MM.1S (cell line): Measurements from ENCODE around the gene NPAT.
"Not testable (repeated sequence)": the region's sequence is repeated elsewhere in the genome, so short reads cannot be mapped to it uniquely, and the experiment has no call there.

Experiments
- DNase-seq: peaks from one replicate; pipeline ENCODE4 v3.0.0-alpha.2; 2015
- H2AFZ ChIP-seq: fragments of 300-600 bp; sonication (generic); 2 replicates; pipeline ENCODE4 v1.6.0; 2016; ENCODE audit warnings: antibody characterized with exemption, low read length
- H3F3A ChIP-seq: fragments of 300-600 bp; sonication (generic); 2 replicates; pipeline ENCODE4 v1.6.1; 2016; ENCODE audit warnings: mild to moderate bottlenecking, antibody characterized with exemption, low read length, moderate library complexity, mixed read lengths; ENCODE audit not compliant: insufficient read depth
- H3K27ac ChIP-seq: fragments of 300-600 bp; sonication (generic); 2 replicates; pipeline ENCODE4 v1.5.1; 2016; ENCODE audit warnings: mild to moderate bottlenecking, low read length
- H3K27me3 ChIP-seq: fragments of 300-600 bp; sonication (generic); replicated peaks from 2 replicates; pipeline ENCODE4 v1.6.0; 2016; ENCODE audit warnings: low read length; ENCODE audit not compliant: insufficient read depth
- H3K36me3 ChIP-seq: fragments of 300-600 bp; sonication (generic); replicated peaks from 2 replicates; pipeline ENCODE4 v1.6.1; 2016; ENCODE audit warnings: mild to moderate bottlenecking, low read length, mixed read lengths; ENCODE audit not compliant: insufficient read depth
- H3K4me1 ChIP-seq: fragments of 300-600 bp; sonication (generic); 2 replicates; pipeline ENCODE4 v1.6.1; 2016; ENCODE audit warnings: low read length, mixed read lengths
- H3K4me2 ChIP-seq: fragments of 300-600 bp; sonication (generic); 2 replicates; pipeline ENCODE4 v1.6.0; 2016; ENCODE audit warnings: low read depth, low read length
- H3K4me3 ChIP-seq: fragments of 300-600 bp; sonication (generic); 2 replicates; pipeline ENCODE4 v1.5.1; 2016; ENCODE audit warnings: low read length, mixed read lengths
- H3K79me2 ChIP-seq: fragments of 300-600 bp; sonication (generic); 2 replicates; pipeline ENCODE4 v1.6.1; 2016; ENCODE audit warnings: mixed run types, low read length, mixed read lengths
- H3K9ac ChIP-seq: fragments of 300-600 bp; sonication (generic); 2 replicates; pipeline ENCODE4 v1.6.1; 2016; ENCODE audit warnings: low read length, mixed read lengths
- H3K9me2 ChIP-seq: fragments of 300-600 bp; sonication (generic); replicated peaks from 2 replicates; pipeline ENCODE4 v1.6.1; 2016; ENCODE audit warnings: mild to moderate bottlenecking, low read length, mixed read lengths; ENCODE audit not compliant: insufficient read depth
- H3K9me3 ChIP-seq: fragments of 300-600 bp; sonication (generic); replicated peaks from 2 replicates; pipeline ENCODE4 v1.6.1; 2016; ENCODE audit warnings: mild to moderate bottlenecking, low read length, mixed read lengths; ENCODE audit not compliant: insufficient read depth
- H4K20me1 ChIP-seq: fragments of 300-600 bp; sonication (generic); 2 replicates; pipeline ENCODE4 v1.6.1; 2016; ENCODE audit warnings: mild to moderate bottlenecking, low read length, moderate library complexity, mixed read lengths; ENCODE audit not compliant: insufficient read depth
- EZH2 ChIP-seq: fragments of 300-600 bp; sonication (generic); optimal IDR thresholded peaks from 2 replicates; pipeline ENCODE3; 2017; ENCODE audit warnings: low read depth, mild to moderate bottlenecking, antibody characterized with exemption, low read length, mixed read lengths
- EZH2phosphoT487 ChIP-seq: fragments of 300-600 bp; sonication (generic); IDR thresholded peaks from 2 replicates; pipeline ENCODE4 v1.6.1; 2018; ENCODE audit warnings: antibody characterized with exemption, low read length
- TF ChIP-seq, protein P1 (sequence below): fragments of 300-600 bp; sonication (generic); IDR thresholded peaks from 2 replicates; pipeline ENCODE4 v1.5.1; 2016; ENCODE audit warnings: antibody characterized with exemption, low read length, mixed read lengths

NPAT gene

DNA sequence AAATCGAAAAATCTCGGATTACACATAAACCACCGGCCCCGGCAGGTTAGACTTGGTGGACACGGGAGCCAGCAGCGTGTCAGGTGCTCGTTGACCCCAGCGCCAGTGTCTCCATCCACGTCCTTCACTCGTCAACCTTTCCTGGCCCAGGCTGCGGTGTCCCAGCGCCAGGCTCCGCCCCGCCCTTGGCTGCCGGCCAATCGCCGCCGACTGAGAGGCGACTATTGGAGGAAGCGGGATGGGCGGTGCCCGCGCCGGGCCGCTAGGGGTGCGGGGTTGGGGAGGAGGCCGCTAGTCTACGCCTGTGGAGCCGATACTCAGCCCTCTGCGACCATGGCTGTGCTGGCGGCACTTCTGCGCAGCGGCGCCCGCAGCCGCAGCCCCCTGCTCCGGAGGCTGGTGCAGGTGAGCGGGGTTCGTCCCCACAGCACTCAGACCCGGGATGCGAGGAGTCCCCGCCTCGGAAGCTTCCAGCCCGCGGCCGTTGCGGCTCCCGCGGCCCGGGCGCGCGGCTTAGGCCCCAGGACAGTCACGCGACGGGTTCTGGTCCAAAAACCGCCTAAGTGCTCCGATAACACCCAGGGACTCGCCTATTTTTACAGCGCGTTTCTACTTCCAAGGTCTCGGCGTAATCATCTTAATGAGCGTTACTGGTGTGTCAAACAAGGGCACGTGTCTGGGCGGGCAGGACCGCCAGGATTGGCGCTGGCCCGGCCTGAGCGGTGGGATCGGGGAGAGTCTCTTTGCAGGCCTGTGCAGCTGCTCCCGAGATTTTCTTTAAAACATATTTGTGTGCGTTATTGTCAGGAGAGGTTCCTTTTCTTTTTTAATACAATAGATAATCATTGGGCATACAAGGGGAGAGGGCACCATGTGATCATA is 100.9 kb downstream of the NPAT start, which contains the start of gene ACAT1:
Gene ACAT1 (plus strand): TSS at position 294 of the 882 bp plus-strand sequence. CDS start 40 bp downstream, at position 334.
- DNase-seq = peak; percentile 95
- Histone ChIP-seq H3F3A (peaks cover 3% of the 10 kb centered on the region; the same call in 1 of the 2 replicates), H3K9me3 (no peaks in the 10 kb centered on the region), H2AFZ (peak within 1 kb of the TSS; percentile 95), H3K27me3 (no peaks in the 10 kb centered on the region), H3K9ac (peak within 1 kb of the TSS; percentile 85), H3K4me3 (peak within 1 kb of the TSS; percentile 70), H3K27ac (peak within 1 kb of the TSS; percentile 41; the same call in 1 of the 2 replicates), H3K36me3 (no peaks in the 10 kb centered on the region), H3K4me2 (peak within 1 kb of the TSS; percentile 87), H4K20me1 (no peaks in the 10 kb centered on the region), H3K79me2 (peaks cover 46% of the 10 kb centered on the region), H3K4me1 (peaks cover 15% of the 10 kb centered on the region; the same call in 1 of the 2 replicates), H3K9me2 (no peaks in the 10 kb centered on the region)
- TF ChIP-seq EZH2phosphoT487 (no peak), EZH2 (no peak)
- TF ChIP-seq, protein P1, sequence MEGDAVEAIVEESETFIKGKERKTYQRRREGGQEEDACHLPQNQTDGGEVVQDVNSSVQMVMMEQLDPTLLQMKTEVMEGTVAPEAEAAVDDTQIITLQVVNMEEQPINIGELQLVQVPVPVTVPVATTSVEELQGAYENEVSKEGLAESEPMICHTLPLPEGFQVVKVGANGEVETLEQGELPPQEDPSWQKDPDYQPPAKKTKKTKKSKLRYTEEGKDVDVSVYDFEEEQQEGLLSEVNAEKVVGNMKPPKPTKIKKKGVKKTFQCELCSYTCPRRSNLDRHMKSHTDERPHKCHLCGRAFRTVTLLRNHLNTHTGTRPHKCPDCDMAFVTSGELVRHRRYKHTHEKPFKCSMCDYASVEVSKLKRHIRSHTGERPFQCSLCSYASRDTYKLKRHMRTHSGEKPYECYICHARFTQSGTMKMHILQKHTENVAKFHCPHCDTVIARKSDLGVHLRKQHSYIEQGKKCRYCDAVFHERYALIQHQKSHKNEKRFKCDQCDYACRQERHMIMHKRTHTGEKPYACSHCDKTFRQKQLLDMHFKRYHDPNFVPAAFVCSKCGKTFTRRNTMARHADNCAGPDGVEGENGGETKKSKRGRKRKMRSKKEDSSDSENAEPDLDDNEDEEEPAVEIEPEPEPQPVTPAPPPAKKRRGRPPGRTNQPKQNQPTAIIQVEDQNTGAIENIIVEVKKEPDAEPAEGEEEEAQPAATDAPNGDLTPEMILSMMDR = no peak; the same call in none of the 2 replicates

DNA sequence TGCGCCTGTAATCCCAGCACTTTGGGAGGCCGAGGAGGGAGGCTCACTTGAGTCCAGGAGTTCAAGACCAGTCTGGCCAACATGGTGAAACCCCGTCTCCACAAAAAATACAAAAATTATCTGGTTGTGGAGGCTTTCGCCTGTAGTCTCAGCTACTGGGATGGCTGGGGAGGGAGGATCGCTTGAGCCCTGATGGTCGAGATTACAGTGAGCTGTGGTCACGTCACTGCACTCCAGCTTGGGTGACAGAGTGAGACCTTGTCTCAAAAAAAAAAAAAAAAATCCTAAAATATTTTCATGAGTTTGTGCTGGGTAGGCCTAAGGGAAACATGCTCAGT is 101.5 kb downstream of the NPAT start:
- Histone ChIP-seq H3K27ac (peak overlapping the region; percentile 19; the same call in 1 of the 2 replicates), H3K4me1 (peaks cover 15% of the 10 kb centered on the region; the same call in 1 of the 2 replicates), H3K4me3 (peak overlapping the region; percentile 70), H3K4me2 (peak overlapping the region; percentile 87), H3K79me2 (peaks cover 40% of the 10 kb centered on the region), H2AFZ (peak overlapping the region; percentile 95), H3K9ac (peak overlapping the region; percentile 85; the same call in 1 of the 2 replicates)
- not testable (repeated sequence) for H3F3A ChIP-seq, H3K9me2 ChIP-seq, H4K20me1 ChIP-seq, H3K9me3 ChIP-seq, DNase-seq, H3K36me3 ChIP-seq, H3K27me3 ChIP-seq

DNA sequence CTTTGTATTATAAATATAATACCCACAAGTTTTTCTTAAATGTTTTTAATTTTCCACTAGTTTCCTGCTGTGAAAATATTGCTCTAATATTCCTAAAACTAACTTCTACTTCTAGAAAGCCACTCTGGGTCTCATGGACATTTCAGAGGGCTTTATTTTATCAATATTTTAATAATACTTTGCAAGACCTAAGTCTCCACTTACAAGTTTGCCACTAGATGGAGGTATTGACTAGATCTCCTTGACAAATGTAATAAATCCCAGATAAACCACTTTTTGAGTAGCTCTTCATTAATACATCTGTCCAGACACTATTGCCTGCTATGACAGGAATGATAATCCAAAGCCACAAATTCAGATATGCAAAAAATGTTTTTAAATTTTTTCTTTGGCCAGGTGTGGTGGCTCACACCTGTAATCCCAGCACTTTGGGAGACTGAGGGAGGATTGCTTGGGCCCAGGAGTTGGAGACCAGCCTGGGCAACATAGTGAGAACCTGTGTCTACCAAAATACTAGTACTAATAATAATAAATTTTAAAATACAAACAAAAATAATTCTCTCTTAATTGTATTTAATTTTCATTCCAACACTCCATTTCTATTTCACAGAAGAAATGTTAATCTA is 104.6 kb downstream of the NPAT start:
- Histone ChIP-seq H3K9ac (no peak overlapping the region), H3K36me3 (no peaks in the 10 kb centered on the region), H3F3A (no peaks in the 10 kb centered on the region; the same call in 1 of the 2 replicates), H3K4me3 (no peak overlapping the region), H3K79me2 (peaks cover 14% of the 10 kb centered on the region), H4K20me1 (no peaks in the 10 kb centered on the region), H3K9me2 (no peaks in the 10 kb centered on the region), H3K27me3 (no peaks in the 10 kb centered on the region), H3K4me2 (no peak overlapping the region), H3K4me1 (peaks cover 8% of the 10 kb centered on the region; the same call in 1 of the 2 replicates), H2AFZ (no peak overlapping the region), H3K27ac (no peak overlapping the region), H3K9me3 (no peaks in the 10 kb centered on the region)
- DNase-seq = peak; percentile 58
- TF ChIP-seq EZH2 = no peak
- TF ChIP-seq, protein P1 = peak; percentile 54
